NCI-H2029 treated with DMSO at 0.1 percent for 48 hours (cell line): ENCODE measurements around the gene CAMKMT.

ENCODE experiments used
- DNase-seq: peaks from one replicate; lab custom pipeline; 2025; lab: John Stamatoyannopoulos, UW

Gene CAMKMT

DNA sequence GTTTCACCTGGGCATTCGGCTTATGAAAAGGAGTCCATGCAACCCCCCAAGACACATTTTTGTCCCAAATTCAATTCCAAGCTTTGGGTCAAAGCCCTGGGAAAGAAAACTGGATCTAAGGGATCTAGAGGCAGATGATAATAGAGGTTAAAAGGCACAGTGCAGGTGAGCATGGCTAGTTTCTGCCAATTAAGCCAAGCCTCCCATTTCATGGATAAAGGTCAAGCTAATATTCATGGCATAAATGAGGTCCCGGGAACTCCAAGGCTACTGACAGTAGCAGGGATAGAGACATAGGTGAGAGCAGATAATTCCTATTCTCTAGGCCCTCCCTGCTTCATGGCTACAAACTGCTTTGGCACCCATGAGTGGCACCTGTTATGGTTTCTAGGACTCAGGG lies 83.1 kb downstream of the CAMKMT start:
- DNase-seq, result no peak

DNA sequence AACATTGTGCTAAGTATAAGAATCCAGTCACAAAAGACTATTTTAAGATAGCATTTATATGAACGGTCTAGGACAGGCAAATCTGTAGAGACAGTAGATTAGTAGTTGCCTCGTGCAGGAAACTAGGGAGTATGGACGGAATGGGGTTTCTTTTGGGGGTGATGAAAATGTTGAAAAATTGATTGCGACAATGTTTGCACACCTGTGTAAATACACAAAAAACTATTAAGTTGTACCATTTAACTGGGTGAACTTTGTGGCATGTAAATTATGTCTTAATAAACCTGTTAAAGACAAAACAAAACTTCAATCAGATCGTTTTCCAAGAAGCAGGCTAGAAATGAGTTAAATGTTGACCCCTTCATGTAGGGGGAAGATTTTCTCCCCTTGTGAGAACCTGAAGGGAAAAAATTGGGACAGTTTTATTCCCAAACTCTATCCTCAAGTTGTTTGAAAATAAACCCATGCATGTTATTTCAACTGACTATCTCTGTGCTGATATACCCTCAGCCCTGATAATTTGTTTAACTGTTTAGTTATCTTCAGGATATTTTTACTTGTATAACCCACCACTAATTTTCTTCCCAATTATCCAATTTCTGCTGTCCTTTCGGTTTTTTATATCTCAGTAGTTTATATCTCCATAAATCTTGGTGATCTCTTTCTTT lies 87.2 kb downstream of the CAMKMT start:
- no peak for DNase-seq

DNA sequence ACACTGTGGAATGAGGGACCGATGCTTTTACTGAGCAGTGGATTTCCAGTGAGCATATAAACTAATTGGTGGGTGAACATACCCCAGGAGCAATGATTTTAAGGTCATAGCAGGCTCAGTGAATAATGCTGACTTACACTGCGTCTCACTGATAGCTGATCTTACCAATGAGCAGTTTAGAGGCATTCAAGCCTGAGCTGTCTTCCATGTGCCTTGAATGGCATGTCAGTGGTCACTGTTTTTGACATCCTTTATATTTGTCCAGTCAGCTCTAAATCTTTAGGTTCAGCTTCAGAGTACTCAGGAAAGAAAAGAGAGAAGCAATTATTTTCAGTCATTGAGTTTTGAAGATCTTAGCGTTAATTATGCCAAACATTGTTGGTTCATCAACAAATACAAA lies 88.3 kb downstream of the CAMKMT start:
- no peak for DNase-seq

DNA sequence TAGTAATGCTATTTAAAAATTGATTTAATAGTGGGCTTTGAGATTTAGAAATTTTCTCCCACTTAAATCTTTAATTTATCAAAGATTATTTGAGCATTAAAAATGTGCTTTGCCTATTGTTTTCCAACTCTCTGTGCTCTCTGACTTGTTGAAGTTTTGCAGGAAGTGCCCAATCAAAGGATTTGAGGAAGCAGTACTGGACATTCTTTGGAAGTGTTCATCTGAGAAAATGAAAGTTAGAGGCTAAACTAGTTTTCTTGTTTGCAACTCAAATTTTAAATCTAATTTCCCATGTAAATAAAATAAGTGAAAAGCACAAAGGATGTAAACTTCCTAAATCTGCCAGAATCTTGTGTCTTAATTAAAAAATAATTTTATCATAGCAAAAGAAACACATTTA lies 89.1 kb downstream of the CAMKMT start:
- DNase-seq, result no peak

DNA sequence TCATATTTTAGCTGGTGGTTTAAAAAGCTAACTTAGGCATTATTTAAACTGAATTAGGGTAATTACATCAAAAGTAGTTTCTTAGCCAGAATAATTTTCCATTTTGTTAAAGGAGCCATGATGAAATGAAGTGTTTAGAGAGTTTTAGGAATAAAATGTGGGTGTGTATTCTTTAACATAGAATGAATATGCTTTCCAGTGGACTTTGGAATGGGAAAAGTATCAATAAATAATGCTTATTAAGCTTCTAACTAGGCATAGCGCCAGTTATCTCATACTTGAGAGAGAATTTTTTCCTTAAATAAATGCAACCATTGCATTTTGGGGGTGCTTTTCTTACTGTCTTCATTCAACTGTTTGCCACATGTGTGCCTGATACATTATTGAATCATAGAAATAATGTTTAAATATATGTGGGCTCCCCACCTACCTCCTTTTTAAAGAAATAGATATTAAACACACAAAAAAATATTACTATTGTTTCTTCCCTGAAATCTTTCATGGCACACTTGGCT lies 90.4 kb downstream of the CAMKMT start:
- no peak for DNase-seq

DNA sequence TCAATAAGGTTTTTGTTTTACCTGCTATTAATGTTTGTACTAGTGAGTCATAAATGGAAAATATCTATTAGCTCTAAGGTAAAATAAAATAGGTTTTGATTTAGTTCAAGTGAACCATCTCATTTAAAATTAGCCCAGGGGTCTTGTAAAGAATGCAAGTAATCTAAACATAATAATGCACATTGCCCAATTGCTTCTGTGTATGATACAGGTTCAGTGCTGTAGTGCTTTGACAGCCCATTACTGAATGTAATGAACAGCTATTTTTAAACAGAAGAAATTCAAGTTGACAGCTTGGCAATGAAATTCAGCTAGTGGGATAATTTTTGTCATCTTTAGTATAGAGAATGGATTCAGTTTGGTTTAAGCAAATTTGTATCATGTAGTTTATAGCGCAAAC lies 91.5 kb downstream of the CAMKMT start:
- no peak for DNase-seq

DNA sequence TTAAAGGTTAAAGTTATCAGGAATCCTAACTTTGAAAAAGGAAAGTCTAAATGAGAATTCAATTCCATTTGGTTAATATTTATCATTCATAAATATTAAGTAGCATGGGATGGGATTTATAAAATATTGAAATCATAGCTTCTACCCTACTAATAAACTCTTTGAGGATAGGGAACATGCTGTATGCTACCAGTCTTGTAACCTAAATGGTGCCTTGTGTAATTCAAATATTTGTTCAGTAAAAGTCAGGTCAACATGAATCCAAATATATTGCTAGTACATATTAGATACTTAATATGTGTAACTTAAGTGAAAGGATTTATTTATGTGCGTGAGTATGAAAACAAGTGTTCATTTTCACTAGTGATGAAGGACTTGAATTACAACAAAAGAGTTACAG lies 94.1 kb downstream of the CAMKMT start:
- no peak for DNase-seq

DNA sequence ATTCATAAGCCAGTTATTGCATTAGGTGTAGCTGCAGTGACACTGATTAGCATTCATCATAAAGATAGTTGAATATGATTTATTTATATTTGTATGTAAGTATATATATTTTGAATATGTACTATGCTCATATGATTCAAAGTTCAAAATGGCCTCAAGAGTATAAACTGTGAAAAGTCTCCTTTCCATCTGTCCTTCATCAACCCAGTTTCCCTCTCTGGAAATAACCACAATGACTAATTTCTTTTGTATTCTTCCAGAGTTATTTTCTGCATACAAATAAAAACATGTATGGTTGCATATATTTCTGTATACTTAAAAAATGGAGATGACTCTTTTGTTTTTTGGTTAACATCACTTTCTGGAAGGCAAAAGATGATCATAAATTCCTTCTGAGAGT lies 95.2 kb downstream of the CAMKMT start:
- DNase-seq, result no peak

DNA sequence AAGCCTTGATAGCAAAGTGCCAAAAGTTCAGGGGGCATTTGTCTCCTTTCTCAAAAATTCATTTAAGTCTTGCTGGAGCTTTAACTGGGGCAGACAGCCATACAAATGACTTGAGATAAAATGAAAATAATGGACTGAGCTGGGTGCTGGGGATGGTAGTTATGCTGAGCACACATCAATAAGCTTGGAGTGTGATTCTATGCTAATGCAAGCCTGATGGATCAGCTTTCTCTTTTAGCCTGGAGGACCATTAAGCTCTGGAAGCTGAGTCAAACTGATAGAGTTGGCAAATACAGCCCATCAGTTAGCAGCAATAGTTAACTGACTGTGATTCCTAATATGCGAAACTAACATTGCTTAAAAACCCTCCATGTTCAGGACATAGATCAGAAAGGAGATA lies 98.0 kb downstream of the CAMKMT start:
- no peak for DNase-seq

DNA sequence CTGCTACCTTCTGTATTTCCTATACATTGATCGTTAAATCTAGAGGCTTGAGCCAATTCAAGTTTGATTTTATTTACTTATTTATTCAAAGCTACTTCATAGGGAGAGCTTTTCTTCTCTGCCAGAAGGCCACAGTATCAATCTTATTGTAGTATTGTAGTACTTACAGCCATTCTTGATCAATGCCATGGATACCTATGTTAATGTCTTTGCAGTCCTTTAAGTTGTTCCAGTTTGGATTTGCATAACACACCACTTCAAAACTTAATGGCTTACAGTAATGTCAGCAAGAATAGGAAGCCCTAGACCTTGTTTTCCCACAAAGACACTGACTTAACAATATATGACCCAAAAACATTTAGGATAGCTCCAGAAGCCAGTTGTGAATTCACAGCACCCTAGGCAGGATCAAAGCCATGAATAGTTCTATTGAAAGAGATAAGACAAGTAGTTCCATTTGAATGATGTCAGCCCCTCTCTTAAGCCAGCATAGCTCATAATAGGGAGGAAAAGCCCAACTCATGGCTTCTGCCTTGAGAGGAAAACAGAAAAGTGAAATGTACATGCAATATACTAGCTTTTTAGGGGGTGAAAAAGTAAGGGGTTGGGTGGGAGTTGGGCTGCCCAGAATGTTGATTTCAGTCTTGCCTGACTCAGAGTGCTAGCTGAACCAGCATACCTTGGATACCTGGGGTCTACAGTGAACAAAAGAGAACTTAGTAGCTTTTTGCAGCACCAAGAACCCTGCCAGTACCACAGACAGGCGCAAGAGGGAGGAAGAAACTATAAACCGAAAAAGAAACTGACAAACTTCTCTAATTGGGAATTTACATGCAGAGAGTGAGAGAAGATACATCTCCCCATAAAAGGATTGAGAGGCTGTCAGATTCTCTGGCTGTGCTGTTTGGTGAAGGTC lies 101.4 kb downstream of the CAMKMT start:
- DNase-seq, result no peak

DNA sequence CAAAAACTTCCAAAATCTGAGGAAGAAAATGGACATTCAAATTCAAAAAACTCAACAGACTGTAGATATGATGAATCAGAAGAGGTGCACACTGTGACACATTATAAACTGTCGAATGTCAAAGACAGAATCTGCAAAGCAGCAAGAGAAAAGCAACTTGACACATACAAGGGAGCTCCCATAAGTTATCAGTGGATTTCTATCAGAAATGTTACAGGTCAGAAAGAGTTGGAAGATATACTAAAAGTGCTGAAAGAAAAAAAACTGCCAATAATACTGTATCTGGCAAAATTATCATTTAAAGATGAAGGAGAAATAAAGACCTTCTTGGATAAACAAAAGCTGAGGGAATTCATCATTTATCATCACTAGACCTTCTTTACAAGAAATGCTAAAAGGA lies 102.7 kb downstream of the CAMKMT start:
- no peak for DNase-seq

DNA sequence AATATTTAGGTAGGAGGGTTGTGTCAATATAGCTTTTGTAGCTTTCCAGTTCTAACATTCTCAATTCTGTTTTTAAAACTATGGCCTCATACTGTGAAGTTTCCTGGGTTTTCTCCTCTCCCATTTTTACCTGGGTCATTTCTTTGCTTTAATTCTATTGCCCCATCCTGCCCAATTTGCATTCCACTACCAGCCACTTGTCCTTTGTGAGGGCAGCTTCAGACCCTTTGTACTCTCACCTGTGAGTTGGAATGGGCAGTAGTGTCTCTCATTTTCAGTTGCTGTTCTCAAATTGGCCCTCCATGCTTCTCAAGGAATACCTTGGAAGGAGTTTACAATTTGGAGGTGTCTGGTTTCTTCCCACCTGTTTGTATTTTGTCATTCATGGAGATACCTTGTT lies 108.4 kb downstream of the CAMKMT start:
- no peak for DNase-seq

DNA sequence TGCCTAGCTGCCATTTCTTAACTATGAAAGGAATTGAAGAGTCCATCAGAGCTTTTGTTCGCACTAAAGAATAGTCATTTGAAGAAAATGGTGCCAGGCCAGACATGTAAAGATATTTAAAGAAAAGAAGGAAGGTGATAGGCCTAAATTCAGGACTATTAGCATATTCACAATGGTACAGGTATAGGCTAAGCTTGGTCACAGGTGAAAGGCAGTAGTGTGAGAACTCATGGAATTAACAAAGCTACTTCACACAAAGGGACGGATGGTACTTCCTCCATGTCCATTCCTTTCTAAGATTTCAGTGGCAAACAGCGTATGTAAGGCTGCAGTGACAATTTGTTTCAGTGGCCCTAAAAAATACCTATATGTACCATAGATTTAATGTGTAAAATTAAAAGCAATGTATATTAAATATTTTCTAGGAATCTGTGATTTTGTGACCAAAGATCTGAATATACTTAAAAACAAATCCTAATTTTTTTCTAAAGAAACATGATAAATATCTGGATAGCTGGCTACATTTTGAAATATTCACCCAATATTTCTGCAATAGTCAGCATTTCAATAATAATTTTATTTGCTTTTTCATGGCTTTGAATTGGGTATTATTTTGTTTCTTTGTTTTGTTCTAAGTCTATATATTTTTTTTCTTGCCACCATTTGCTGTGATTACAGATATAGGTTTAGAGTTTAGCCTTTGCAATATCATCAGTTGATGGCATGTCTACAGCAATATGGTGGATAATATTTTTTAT lies 116.1 kb downstream of the CAMKMT start:
- no peak for DNase-seq

DNA sequence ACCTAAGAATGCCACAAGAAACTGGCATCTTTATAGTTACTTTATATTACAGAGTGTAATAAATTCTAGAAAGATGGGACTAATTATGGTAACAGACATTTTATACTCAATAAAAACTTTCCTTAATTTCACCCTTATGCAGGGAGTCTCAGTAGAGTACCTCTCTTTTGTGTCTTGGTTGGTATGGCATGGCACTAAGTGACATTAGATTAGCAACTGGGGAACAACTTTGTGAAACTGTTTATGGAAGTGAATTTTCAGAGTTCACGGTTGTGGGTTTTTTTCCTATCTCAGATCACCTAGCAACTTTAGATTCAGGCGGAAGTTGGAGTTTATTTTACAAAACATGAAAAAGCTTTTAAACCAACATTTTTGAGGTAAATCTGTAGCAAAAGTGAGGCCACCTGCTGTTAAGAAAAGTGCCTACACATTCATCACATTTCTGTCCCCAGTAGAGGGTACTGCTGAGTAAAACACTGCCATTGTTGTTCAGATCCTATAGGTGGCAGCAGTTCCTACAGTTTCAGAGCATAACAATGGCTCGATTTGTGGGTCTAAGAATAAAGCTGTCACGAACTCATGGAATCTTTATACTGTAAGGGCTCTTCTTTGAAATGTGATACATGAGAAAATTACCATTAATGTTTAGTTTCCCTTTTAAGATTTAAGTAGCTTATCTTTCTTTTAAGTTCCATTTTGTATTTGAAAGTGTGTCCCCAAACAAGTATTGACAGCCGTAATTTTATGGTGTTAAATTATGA lies 117.6 kb downstream of the CAMKMT start:
- peak; percentile 91 for DNase-seq

DNA sequence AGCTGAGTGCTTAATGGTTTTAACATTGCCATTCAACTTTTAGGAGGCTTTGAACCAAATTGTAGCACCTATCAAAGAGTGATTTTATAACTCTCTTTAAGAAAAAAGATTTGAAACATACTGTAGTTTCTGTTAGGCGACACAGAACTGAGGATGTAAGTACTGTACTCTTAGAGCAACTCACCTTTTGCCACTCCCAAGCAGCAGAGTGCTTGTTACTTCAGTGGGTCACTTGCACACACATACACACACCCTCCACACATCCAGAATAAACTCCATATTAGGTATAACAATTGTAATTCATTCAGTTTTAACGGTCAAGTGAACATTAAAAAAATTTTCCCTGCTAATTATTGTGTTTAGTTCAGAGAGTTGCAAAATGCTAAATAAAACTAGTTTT lies 118.3 kb downstream of the CAMKMT start:
- no peak for DNase-seq

DNA sequence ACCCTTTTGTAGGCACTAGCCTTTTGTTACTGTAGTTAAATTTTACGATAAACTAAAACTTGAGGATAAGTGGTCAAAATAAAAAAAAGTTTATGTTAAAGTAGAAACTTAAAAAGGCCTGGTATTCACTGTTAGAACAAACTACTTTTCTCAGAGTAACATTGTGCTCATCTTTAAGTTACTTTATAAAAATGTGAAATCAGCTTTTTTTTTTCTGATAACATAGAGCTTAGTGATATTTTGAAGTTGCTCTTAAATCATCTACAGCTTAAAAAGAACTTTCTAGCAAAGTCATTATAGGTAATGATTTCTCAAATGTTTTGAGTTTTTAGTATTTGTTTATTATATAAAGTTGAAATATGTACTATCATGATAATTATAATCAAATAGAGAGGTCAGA lies 125.3 kb downstream of the CAMKMT start:
- DNase-seq, result no peak

DNA sequence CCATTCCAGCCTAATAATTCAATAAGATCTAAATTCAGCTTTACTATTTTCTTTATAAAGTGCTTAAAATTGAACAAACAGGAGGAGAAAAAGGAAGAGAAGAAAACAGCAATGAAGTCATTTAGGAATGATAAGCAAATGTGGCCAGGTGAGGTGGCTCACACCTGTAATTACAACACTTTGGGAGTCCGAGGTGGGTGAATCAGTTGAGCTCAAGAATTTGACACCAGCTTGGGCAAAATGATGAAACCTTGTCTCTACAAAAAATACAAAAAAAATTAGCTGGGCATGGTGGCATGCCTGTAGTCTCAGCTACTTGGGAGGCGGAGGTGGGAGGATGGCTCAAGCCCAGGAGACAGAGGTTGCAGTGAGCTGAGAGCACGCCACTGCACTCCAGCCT lies 129.0 kb downstream of the CAMKMT start:
- no peak for DNase-seq

DNA sequence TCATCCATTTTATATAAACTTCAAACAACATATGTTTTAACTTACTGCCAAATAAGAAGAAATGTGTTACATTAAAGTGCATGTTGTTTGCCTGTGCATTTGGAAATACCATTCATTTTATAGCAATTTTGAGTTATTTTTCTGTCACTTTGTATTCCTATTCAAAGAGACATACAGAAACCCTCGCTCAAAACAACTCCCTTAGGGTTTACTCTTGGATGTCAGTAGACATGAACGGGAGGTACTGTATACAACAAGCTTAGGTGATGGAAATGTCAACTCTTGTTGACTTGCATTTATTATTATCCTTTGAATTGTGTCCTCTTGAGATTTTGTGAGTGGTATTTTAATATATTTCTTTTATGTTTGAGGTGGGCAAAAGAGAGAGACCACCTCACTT lies 132.3 kb downstream of the CAMKMT start:
- no peak for DNase-seq

DNA sequence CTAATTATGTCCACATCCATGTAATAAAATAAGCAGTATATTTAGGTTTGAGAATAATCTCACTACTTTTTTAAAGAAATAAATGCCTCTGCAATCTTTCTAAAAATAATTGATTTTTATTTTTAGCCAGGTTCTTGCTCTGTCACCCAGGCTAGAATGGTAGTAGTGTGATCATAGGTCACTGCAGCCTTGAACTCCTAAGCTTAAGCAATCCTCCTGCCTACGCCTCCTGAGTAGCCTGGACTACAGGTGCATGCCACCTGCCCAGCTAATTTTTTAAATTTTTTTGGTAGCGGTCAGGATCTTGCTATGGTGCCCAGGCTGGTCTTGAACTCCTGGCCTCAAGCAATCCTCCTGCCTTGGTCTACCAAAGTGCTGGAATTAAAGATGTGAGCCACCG lies 133.3 kb downstream of the CAMKMT start:
- no peak for DNase-seq

DNA sequence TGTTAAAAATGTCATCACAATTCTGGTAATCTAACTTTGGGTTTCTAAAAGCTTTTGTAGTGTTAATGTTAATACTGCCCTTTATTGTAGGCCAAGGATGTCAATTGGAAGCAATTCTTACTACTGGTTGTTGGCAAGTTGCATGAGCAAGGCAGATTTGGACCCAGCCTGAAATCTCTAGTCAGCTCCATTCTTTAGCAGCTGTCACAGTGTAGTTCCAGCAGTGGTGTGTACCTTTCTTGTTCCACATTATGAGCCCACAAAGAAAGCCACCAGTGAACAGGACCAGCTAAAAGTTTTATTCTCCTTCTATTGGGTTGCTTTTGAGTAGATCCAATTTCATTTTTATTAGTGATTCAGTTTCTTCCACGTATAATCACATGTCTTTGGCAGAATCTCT lies 133.8 kb downstream of the CAMKMT start:
- no peak for DNase-seq

DNA sequence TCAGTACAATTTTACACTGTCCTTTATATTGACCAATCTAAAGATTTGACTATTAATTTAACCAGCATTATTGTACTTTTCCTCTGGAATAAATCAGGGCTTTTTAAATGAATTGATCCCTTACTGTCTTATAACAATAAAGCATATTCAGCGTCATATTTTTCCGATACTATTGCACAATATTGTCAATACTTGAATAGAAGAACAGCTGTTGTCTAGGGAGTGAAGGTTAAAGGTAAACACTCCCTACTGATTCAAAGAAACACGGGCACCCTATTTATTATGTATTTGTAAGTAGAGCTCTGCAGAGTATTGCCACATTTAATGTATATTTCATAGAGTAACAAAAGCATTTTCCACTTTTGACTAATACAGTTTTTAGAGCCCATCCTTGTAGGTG lies 134.4 kb downstream of the CAMKMT start:
- no peak for DNase-seq

DNA sequence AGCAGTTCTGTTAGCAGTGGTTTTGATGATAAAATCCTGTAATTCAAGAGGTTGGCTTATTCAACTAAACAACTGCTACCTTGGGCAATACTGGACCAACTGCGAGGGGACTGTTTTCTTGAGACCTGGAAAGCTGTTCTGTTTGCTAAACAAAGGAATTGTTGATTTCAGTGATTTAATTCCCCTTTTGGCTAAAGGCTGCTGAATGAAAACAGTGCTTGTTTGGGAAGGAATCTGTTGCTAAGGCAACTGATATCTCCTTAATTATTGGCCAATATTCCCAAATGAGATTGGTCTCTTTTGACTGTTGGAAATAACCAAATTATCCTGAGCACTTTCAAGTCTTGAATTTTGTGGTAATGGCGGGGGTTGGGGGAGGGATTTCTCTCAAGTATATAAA lies 136.8 kb downstream of the CAMKMT start:
- DNase-seq, result no peak
